HG02884 (cell line): ENCODE measurements around the gene KRT35.

ENCODE experiments used
- ATAC-seq: cut with Tn5 transposase; IDR thresholded peaks from one replicate; pipeline ENCODE4 v1.9.1; 2021; ENCODE audit warnings: mild to moderate bottlenecking, moderate library complexity; ENCODE audit not compliant: unreplicated experiment

Gene KRT35

GRCh38 chr17:41490000-41490990 is 9.3 kb upstream of the KRT35 start:
- no peak for ATAC-seq

DNA sequence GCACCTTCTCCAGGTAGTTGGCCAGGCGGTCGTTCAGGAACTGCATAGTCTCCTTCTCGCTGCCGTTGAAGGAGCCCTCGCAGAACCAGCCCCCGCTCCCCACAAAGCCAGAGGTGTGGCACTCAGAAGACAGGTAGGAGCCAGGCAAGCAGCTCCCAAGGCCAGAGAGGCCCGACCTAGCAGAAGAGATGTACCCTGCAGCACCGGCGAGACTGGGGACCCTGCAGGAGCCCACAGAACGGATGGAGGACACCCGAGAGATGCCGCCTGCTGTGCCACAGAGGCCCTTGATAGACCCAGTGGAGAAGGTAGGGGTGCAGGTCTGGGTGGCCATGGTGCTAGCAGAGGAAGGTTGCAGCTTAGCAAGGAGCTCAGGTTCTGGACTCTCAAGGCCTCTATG is 8.6 kb upstream of the KRT35 start, which contains the start of gene KRT36:
TSS of gene KRT36 (minus strand) at position 380 of the 400 bp plus-strand sequence. CDS start at position 334, 46 bp downstream.
- ATAC-seq, result no peak

DNA sequence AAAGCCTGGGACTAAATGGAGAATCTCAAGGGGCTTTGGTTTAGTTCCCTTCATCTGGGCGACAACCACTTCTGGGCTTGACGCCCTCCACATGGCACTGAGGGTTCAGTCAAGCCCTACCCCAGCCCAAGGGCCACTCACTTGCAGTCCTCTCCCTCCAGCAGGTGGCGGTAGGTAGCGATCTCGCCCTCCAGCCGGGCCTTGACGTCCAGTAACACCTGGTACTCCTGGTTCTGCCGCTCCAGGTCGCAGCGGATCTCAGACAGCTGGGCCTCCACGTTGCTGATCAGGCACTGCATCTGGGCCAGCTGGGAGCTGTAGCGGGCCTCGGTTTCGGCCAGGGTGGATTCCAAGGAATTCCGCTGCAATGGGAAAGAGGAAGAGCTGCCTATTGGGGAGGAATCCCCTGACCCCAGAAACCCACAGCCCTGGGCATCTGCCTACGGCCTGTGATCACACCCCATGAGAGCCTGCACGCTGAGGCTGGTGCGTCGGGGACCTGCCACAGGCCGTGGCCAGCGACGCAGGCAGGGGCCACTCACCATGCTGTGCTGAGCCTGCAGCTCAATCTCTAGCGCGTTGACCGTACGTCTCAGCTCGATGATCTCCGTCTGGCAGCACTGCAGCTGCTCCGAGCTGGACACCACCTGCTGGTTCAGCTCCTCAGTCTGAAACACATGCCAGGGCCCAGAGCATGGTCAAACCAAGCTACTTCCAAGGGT is 6.0 kb upstream of the KRT35 start:
- no peak for ATAC-seq

- no peak for ATAC-seq
These were observed 5.4 kb upstream of the KRT35 start for GRCh38 chr17:41486316-41486715.

DNA sequence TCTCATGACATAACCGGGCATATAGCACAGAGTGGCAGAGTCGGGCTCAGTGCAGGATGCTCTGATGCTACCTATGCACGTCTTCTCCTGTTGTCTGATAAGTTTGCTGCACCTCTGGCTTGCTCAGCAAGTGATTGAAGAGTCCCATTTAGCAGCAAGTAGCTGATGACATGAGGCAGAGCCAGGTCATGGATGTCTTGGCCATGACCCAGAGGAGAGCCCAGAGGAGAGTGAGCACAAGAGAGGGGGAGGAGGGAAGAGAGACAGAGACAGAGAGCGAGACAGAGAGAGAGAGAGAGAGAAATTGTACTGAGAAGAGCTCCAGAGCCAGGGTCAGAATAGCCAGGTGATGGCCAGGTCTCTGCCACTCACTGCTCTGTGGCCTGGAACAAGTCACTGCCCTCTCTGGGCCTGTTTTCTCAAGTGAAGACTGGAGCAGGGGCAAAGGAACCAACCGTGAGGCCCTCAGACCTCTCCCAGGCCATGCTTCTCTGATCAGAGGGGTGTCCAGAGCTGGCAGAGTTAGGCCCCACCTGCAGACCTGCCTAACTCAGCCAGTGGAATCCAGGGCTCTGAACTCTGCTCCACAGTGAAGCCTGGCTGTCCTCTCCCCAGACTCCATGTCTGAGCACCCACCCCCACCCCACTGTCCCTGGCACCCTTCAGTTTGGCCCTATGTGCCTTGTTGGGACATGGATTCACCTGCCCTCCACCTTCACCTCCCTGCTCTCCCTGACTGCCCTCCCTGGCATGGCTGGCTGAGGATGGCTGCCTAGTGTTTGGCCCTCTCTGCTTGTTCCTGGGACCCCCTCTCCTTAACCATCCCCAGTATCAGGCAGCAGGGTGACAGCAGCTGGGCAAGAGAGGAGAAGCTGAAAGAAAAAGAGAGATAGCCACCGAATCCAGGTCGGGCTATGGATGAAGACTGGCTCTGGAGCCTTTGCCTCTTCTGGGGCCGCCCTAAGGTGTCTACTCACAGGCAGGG is 4.3 kb upstream of the KRT35 start:
- ATAC-seq, result no peak

GRCh38 chr17:41483991-41484826 is 3.3 kb upstream of the KRT35 start:
- no peak for ATAC-seq

DNA sequence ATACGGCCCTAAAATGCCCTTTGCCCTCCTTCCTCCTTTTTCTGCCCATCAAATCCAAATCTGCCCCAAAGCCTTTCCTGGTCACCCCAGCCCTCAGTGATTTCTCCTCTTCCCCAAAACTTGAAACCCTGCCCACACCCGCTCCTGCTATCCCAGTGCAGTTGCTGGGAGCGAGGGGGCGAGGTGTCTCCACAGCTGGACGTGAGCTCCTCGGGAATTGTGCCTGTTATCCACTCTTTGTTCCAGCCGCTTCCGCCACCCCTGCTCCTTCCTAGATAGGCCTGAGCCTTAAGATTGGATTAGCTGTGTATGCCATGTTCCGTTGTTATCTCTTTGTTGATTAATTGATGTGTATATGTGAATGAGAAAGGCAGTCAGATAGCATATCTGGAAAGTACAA is 2.6 kb upstream of the KRT35 start:
- no peak for ATAC-seq

DNA sequence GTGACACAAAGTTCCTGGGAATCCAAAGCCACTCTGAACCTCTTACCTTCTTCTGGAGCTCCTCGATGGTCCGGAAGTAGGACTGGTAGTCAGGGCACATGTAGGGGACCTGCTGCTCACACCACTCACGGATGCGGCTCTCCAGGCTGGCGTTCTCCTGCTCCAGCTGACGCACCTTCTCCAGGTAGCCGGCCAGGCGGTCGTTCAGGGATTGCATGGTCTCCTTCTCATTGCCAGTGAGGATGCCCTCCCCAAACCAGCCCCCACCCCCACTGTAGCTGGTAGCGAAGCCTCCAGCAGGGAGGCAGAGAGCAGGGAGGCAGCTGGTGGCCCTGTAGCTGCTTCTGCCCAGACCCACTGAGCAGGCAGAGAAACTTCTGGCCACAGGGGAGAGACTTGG is 370 bp downstream of the KRT35 start:
- ATAC-seq, result no peak

GRCh38 chr17:41480136-41480535 is 815 bp downstream of the KRT35 start:
- no peak for ATAC-seq

DNA sequence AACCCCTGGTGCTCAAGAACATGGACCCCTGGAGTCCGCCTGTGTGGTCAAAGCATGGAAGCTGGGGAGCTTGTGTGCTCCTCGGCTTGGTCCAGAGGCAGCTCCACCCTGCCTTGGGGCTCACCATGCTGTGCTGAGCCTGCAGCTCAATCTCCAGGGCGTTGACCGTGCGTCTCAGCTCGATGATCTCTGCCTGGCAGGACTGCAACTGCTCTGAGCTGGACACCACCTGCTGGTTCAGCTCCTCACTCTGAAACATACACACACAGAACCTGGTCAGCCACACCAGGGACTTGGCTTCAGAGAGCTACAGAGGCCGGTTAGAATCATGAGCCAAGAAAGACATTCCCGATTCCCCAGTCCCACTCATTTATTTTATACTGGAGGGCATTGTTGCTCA is 2.7 kb downstream of the KRT35 start:
- ATAC-seq, result no peak

- ATAC-seq, result no peak
These were observed 3.8 kb downstream of the KRT35 start for GRCh38 chr17:41476866-41477815.

- ATAC-seq, result no peak
These were observed 5.5 kb downstream of the KRT35 start for GRCh38 chr17:41475421-41475820.

GRCh38 chr17:41474863-41475262 is 6.1 kb downstream of the KRT35 start:
- no peak for ATAC-seq

DNA sequence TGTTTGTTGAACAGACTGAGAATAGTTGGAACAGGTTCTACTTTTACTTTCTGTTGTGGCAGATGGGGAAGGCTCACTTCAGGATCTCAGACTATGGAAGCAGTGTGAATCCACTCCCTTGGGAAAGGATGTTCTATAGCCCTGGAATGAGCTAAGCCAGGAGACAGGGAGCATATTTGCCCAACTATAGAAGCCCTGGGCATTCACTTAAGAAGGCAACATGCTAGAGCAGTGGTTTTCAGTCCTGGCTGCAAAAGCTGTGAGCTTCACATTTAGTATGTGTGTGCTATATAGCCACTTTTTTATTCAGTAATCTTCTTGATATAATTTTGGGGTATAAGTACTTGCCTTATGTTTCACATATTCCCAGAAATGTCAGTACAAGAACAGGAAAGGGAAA is 12.6 kb downstream of the KRT35 start:
- no peak for ATAC-seq

GRCh38 chr17:41467561-41467960 is 13.4 kb downstream of the KRT35 start:
- no peak for ATAC-seq

- no peak for ATAC-seq
These were observed 14.0 kb downstream of the KRT35 start, which contains the start of gene KRT32 for GRCh38 chr17:41466988-41467387. TSS of gene KRT32 (minus strand) at chr17:41467386. CDS start at chr17:41467325, 61 bp downstream.

DNA sequence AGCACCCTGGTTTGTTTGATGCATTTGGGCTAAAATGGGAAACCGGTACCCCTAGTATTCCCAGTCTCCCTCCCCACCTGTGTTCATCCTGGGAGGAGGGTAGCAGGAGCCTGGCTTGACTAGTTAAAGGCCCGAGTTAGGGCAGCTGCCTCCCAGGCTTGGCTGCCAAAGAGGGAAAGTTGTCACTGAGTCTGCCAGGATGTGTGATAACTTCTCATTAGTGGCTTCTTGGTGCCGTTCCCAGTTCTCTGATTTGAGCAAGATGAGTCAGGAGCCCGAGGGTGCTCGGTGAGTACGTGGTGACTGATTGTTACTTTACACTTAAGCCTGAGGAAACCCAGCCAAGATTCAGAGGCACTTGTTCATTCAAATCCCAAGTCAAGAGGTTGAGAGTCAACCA is 16.3 kb downstream of the KRT35 start:
- ATAC-seq, result no peak

- no peak for ATAC-seq
These were observed 16.8 kb downstream of the KRT35 start for GRCh38 chr17:41464173-41464572.

DNA sequence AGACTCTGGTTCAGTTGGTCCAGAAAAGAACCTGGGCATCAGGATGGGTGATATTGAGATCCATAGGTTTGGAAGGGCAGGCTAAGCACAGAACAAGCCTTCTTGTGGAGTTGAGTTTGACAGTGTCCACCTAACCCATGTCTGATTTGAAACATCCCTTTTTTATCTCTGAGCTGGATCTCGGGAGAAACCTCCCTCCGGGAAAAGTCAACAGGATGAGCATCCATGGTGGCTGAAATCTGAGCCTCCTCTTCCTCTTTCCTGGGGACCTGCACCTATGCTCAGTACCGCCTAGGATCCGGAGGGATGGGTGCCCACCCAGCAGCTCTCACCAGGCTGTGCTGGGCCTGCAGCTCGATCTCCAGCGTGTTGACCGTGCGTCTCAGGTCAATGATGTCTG is 17.2 kb downstream of the KRT35 start:
- no peak for ATAC-seq
